B cell (primary cell): Measurements from ENCODE around the gene UGT1A5. TPM values are rescaled to one million over a fixed set of nuclear protein-coding genes. Genes with fewer than 3 reads are reported as not detected.

Experiments used
- ATAC-seq: fragments of 200-7000 bp; cut with Tn5 transposase; one replicate; pipeline ENCODE4 v1.10.0; 2021; ENCODE audit warnings: low read depth, mild to moderate bottlenecking, moderate number of reproducible peaks, moderate library complexity
- CTCF ChIA-PET: fragments of 350-600 bp; sonication (Branson Sonifier 250); formaldehyde crosslinking; loops from one replicate; lab custom pipeline; 2021; ENCODE audit warnings: antibody characterized with exemption, inconsistent platforms; lab: Charles Lee
- POLR2A ChIA-PET: fragments of 350-600 bp; sonication (Branson Sonifier 250); formaldehyde crosslinking; loops from one replicate; lab custom pipeline; 2021; ENCODE audit warnings: antibody characterized with exemption; lab: Charles Lee
- DNase-seq: peaks from one replicate; pipeline ENCODE4 v3.0.0; 2013
- H2AFZ ChIP-seq: 2 replicates; pipeline ENCODE4 v1.6.1; 2012; ENCODE audit warnings: mild to moderate bottlenecking, low read depth, low read length; ENCODE audit not compliant: insufficient read depth, poor library complexity, severe bottlenecking
- H3K27ac ChIP-seq, 2 donors: 1 replicate in 1 of 2; 2 replicates in 1 of 2; pipeline ENCODE4 v1.5.1; 2012 to 2013; ENCODE audit warnings: low read length in 2 of 2, mild to moderate bottlenecking in 2 of 2, moderate library complexity in 1 of 2
- H3K27me3 ChIP-seq, 4 experiments: fragments of 200-600 bp in 1 of 4; sonication (generic) in 1 of 4; replicated peaks in 1 of 4; 1 replicate in 2 of 4; 2 replicates in 2 of 4; pipeline versions ENCODE4 v1.6.1 to v1.7.0; 2013 to 2016; ENCODE audit warnings: low read length in 3 of 4, mild to moderate bottlenecking in 2 of 4, mixed read lengths in 1 of 4, moderate library complexity in 1 of 4; ENCODE audit not compliant: insufficient read depth in 4 of 4, control insufficient read depth in 3 of 4; ENCODE audit errors: control extremely low read depth in 1 of 4
- H3K36me3 ChIP-seq, 2 experiments: replicated peaks in 1 of 2; 1 replicate in 1 of 2; 2 replicates in 1 of 2; pipeline versions ENCODE4 v1.6.1 to v1.7.1; 2013; ENCODE audit warnings: low read length in 1 of 2; ENCODE audit not compliant: insufficient read depth in 2 of 2, control insufficient read depth in 1 of 2; ENCODE audit errors: control extremely low read depth in 1 of 2, extremely low read depth in 1 of 2
- H3K4me1 ChIP-seq, 2 donors: fragments of 200-600 bp in 1 of 2; sonication (generic) in 1 of 2; 1 replicate in 1 of 2; 2 replicates in 1 of 2; pipeline versions ENCODE4 v1.5.1 to v1.6.1; 2013 to 2017; ENCODE audit warnings: low read length in 2 of 2; ENCODE audit not compliant: control insufficient read depth in 2 of 2, insufficient read depth in 2 of 2
- H3K4me2 ChIP-seq: replicated peaks from 2 replicates; pipeline ENCODE3; 2012; ENCODE audit warnings: mild to moderate bottlenecking, low read depth, low read length; ENCODE audit not compliant: poor library complexity, severe bottlenecking
- H3K4me3 ChIP-seq, 5 experiments: fragments of 200-600 bp in 1 of 5; sonication (generic) in 1 of 5; 1 replicate in 3 of 5; 2 replicates in 2 of 5; pipeline versions ENCODE4 v1.5.1 to v1.7.0; 2011 to 2016; ENCODE audit warnings: low read length in 4 of 5, mild to moderate bottlenecking in 4 of 5, low read depth in 2 of 5, control low read depth in 1 of 5, moderate library complexity in 1 of 5; ENCODE audit not compliant: insufficient read depth in 1 of 5; ENCODE audit errors: control extremely low read depth in 1 of 5, extremely low read depth in 1 of 5
- H3K79me2 ChIP-seq: fragments of 200-600 bp; sonication (generic); one replicate; pipeline ENCODE4 v1.6.0; 2016; ENCODE audit warnings: low read length; ENCODE audit not compliant: control insufficient read depth, insufficient read depth
- H3K9ac ChIP-seq: fragments of 200-600 bp; sonication (generic); 2 replicates; pipeline ENCODE4 v1.6.1; 2017; ENCODE audit warnings: mild to moderate bottlenecking, low read length, moderate library complexity
- H3K9me3 ChIP-seq, 3 donors: one replicate each; pipeline versions ENCODE4 v1.6.1 to v1.7.1; 2013; ENCODE audit warnings: low read length in 2 of 3; ENCODE audit not compliant: control insufficient read depth in 2 of 3, insufficient read depth in 1 of 3; ENCODE audit errors: control extremely low read depth in 1 of 3
- H4K20me1 ChIP-seq: 2 replicates; pipeline ENCODE4 v1.6.0; 2012; ENCODE audit warnings: mild to moderate bottlenecking, low read length; ENCODE audit not compliant: insufficient read depth, control insufficient read depth, poor library complexity, severe bottlenecking
- H3K27ac Mint-ChIP-seq: one replicate; pipeline ENCODE4 v1.8.0; 2021; ENCODE audit warnings: mixed read lengths
- H3K27me3 Mint-ChIP-seq: one replicate; pipeline ENCODE4 v1.8.0; 2021; ENCODE audit warnings: mixed read lengths
- H3K4me1 Mint-ChIP-seq: one replicate; pipeline ENCODE4 v1.8.0; 2021; ENCODE audit warnings: mixed read lengths
- H3K4me3 Mint-ChIP-seq: one replicate; pipeline ENCODE4 v1.8.0; 2021; ENCODE audit warnings: mixed read lengths
- H3K9me3 Mint-ChIP-seq: one replicate; pipeline ENCODE4 v1.8.0; 2022; ENCODE audit warnings: mixed read lengths; ENCODE audit not compliant: insufficient read depth
- EZH2 ChIP-seq: IDR thresholded peaks from 2 replicates; pipeline ENCODE4 v1.6.1; 2012; ENCODE audit warnings: borderline replicate concordance, low read depth, mild to moderate bottlenecking, moderate library complexity, low read length; ENCODE audit not compliant: insufficient read depth, poor library complexity, severe bottlenecking
- WGBS: methylation state at CpG from one replicate; pipeline ENCODE4 v1.1.5; 2013; ENCODE audit warnings: missing lambda C conversion rate; ENCODE audit not compliant: insufficient coverage; 5-methylcytosine and 5-hydroxymethylcytosine counted together
- intact Hi-C: fragments of 100-400 bp; cut with micrococcal nuclease; formaldehyde crosslinking; loops from one replicate; pipeline ENCODE4 v1.10.0; 2022
- polyA plus RNA-seq: library from polyadenylated mRNA; depleted of rRNA; stranded (reverse); fragments of >200 nt; gene quantifications from 2 replicates; pipeline ENCODE4 v1.2.3, GENCODE V29; 2012
- total RNA-seq, 2 donors: library from RNA; stranded (reverse); fragments of 120-200 nt in 1 of 2; gene quantifications; 1 replicate in 1 of 2; 2 replicates in 1 of 2; pipeline versions ENCODE4 v1.2.3 to v1.2.4, GENCODE V29; 2013 to 2022
- TF ChIP-seq, protein P1 (sequence below): fragments of 200-600 bp; IDR thresholded peaks from one replicate; pipeline ENCODE4 v1.8.0; 2022; ENCODE audit warnings: antibody characterized with exemption, mild to moderate bottlenecking

UGT1A5 gene
- total and polyA plus RNA-seq, 2 donors (not counting 1 experiment from before 2014, with no cell fraction given): not detected

GRCh38 chr2:233822101-233822771, 109.5 kb downstream of the UGT1A5 start:
- Mint-ChIP-seq H3K9me3 (peaks cover 1% of the 10 kb centered on the region), H3K27me3 (peaks cover 9% of the 10 kb centered on the region), H3K4me3 (no peak overlapping the region), H3K27ac (no peak overlapping the region), H3K4me1 (no peaks in the 10 kb centered on the region)
- H3K4me2 ChIP-seq: no peak overlapping the region
- no peaks in the 10 kb centered on the region for H4K20me1 ChIP-seq
- H3K27ac ChIP-seq: no peak overlapping the region
- ATAC-seq (no peak), DNase-seq (no peak)
- CTCF ChIA-PET: no interaction called here
- no peaks in the 10 kb centered on the region for H3K4me1 ChIP-seq
- no peaks in the 10 kb centered on the region for H3K79me2 ChIP-seq
- intact Hi-C loops: no loop called here
- no peak overlapping the region for H2AFZ ChIP-seq
- no peaks in the 10 kb centered on the region for H3K36me3 ChIP-seq
- H3K4me3 ChIP-seq: no peak overlapping the region
- no peaks in the 10 kb centered on the region for H3K27me3 ChIP-seq
- POLR2A ChIA-PET: no interaction called here
- TF ChIP-seq EZH2: no peak
- TF ChIP-seq, protein P1, sequence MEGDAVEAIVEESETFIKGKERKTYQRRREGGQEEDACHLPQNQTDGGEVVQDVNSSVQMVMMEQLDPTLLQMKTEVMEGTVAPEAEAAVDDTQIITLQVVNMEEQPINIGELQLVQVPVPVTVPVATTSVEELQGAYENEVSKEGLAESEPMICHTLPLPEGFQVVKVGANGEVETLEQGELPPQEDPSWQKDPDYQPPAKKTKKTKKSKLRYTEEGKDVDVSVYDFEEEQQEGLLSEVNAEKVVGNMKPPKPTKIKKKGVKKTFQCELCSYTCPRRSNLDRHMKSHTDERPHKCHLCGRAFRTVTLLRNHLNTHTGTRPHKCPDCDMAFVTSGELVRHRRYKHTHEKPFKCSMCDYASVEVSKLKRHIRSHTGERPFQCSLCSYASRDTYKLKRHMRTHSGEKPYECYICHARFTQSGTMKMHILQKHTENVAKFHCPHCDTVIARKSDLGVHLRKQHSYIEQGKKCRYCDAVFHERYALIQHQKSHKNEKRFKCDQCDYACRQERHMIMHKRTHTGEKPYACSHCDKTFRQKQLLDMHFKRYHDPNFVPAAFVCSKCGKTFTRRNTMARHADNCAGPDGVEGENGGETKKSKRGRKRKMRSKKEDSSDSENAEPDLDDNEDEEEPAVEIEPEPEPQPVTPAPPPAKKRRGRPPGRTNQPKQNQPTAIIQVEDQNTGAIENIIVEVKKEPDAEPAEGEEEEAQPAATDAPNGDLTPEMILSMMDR: no peak
- H3K9ac ChIP-seq: no peak overlapping the region
- no peaks in the 10 kb centered on the region for H3K9me3 ChIP-seq
- WGBS: 92% methylated on average over 21 of the region's 21 CpGs

Other genes starting within 250 kb of the UGT1A5 start
- gene USP40, start 146.1 kb upstream of the UGT1A5 start, total RNA-seq: 37.0 and 42.6 TPM in 2 replicates
- gene USP40, start 146.1 kb upstream of the UGT1A5 start, polyA plus RNA-seq: 19.8 and 21.0 TPM in 2 replicates
- not detected in 2 replicates for gene UGT1A8, start 95.3 kb upstream of the UGT1A5 start, total RNA-seq
- gene UGT1A8, start 95.3 kb upstream of the UGT1A5 start, polyA plus RNA-seq: not detected in 2 replicates
- gene UGT1A10, start 76.5 kb upstream of the UGT1A5 start, total RNA-seq: not detected in 2 replicates
- not detected in 2 replicates for gene UGT1A10, start 76.5 kb upstream of the UGT1A5 start, polyA plus RNA-seq
- gene UGT1A9, start 41.0 kb upstream of the UGT1A5 start, total RNA-seq: not detected in 2 replicates
- not detected in 2 replicates for gene UGT1A9, start 41.0 kb upstream of the UGT1A5 start, polyA plus RNA-seq
- gene UGT1A7, start 31.0 kb upstream of the UGT1A5 start, total RNA-seq: not detected in 2 replicates
- gene UGT1A7, start 31.0 kb upstream of the UGT1A5 start, polyA plus RNA-seq: not detected in 2 replicates
- not detected in 2 replicates for gene UGT1A6, start 20.0 kb upstream of the UGT1A5 start, total RNA-seq
- gene UGT1A6, start 20.0 kb upstream of the UGT1A5 start, polyA plus RNA-seq: not detected in 2 replicates
- gene UGT1A4, start 5.8 kb downstream of the UGT1A5 start, total RNA-seq: not detected in 2 replicates
- not detected in 2 replicates for gene UGT1A4, start 5.8 kb downstream of the UGT1A5 start, polyA plus RNA-seq
- not detected in 2 replicates for gene UGT1A3, start 16.1 kb downstream of the UGT1A5 start, total RNA-seq
- not detected in 2 replicates for gene UGT1A3, start 16.1 kb downstream of the UGT1A5 start, polyA plus RNA-seq
- gene UGT1A1, start 47.4 kb downstream of the UGT1A5 start, total RNA-seq: not detected in 2 replicates
- not detected in 2 replicates for gene UGT1A1, start 47.4 kb downstream of the UGT1A5 start, polyA plus RNA-seq
- gene MROH2A, start 65.4 kb downstream of the UGT1A5 start, total RNA-seq: not detected in 2 replicates
- gene MROH2A, start 65.4 kb downstream of the UGT1A5 start, polyA plus RNA-seq: not detected in 2 replicates
- gene HJURP, start 141.6 kb downstream of the UGT1A5 start, total RNA-seq: 0.42 and 0.73 TPM in 2 replicates
- gene HJURP, start 141.6 kb downstream of the UGT1A5 start, polyA plus RNA-seq: 0.65 and 0.73 TPM in 2 replicates
- not detected in 2 replicates for gene TRPM8, start 204.5 kb downstream of the UGT1A5 start, total RNA-seq
- not detected in 2 replicates for gene TRPM8, start 204.5 kb downstream of the UGT1A5 start, polyA plus RNA-seq